GM19372 (cell line): ENCODE data around the gene KPNB1.

Experiments
- ATAC-seq: cut with Tn5 transposase; IDR thresholded peaks from one replicate; pipeline ENCODE4 v1.9.1; 2021; ENCODE audit warnings: mild to moderate bottlenecking, low read depth, moderate library complexity; ENCODE audit not compliant: unreplicated experiment

The KPNB1 gene

DNA sequence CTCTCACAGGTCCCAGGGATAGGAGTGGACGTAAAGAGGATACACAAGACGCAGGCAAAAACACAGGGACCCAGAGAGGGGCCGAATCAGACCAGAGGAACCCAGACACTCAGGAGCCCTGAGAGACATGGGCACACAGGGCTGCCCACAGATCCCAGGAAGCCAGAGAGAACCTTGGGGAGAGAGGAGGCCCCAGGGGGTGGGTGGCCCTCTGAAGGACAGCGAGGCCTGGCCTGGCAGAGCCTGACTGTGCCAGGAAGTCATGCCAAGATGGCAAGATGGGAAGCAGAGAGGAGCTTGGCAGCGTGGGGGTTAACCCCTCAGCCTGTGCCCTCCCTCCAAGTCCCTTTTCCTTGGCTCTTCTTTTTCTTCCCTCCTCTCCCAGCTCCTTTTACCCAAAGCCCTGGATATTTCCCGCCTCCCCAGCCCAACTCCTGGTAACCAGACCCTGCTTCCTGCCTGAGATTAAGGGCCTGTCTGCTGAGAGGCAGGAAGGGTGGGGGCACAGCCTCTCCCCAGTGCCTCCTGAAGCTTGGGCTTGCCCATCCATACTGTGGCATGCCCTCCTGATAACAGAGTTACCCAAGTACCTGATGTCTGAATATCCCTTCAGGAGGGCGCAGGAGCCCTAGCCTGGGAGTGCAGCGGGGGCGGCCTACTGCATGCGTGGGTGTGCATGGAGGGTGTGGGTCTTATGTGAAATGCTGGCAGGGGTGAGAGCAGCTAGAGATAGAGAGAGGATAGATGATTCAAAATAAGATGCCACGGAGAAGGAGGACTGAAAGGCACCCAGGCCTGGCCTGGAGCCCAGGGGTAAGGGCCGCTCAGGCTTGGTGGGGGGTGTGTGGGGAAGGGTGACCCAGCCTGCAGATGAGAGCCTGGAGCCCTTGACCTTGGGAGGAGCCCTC is 77.3 kb downstream of the KPNB1 start:
- no peak for ATAC-seq

- no peak for ATAC-seq
Observed at GRCh38 chr17:47727704-47728036, 78.0 kb downstream of the KPNB1 start.

GRCh38 chr17:47728214-47728877 is 78.6 kb downstream of the KPNB1 start:
- ATAC-seq: no peak

DNA sequence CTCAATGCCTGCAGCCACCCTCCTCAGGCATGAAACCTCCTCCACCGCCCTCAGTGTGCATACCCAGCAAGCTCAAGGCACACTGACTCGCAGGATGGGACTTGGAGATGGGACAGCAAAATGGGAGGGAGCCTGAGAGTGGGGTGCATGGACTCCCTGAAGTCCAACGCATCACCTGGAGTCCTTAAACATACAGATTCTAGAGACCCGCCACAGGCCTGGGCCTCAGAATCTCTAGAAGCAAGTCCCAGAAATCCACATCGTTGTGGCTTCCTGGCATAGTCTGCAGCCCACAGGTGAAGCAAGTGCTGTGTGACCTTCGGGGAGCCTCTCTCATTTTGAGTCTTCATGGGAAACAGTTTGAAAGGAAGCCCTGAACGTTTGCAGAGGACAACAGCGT is 79.8 kb downstream of the KPNB1 start:
- ATAC-seq: no peak

- ATAC-seq: no peak
Observed at GRCh38 chr17:47730681-47731080, 81.0 kb downstream of the KPNB1 start.

DNA sequence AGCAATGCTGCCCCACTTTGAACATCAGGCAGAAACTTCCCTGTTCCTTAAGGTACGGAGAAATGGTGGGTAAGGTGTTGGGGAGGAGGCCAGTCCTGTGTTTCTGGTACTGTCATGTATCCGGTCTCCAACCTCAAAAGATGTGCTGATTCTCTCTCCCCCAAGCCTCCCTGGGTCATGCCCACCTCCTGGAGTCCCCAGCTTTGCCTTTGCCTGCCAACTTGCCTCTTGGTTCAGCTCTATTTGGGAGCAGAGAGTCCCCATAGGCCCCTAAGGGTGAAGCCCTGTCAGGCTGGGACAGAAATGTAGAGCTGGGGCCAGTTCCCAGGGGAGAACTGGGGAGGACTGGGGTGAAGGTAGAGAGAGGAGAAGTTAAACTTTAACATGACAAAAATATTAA is 81.7 kb downstream of the KPNB1 start:
- no peak for ATAC-seq

DNA sequence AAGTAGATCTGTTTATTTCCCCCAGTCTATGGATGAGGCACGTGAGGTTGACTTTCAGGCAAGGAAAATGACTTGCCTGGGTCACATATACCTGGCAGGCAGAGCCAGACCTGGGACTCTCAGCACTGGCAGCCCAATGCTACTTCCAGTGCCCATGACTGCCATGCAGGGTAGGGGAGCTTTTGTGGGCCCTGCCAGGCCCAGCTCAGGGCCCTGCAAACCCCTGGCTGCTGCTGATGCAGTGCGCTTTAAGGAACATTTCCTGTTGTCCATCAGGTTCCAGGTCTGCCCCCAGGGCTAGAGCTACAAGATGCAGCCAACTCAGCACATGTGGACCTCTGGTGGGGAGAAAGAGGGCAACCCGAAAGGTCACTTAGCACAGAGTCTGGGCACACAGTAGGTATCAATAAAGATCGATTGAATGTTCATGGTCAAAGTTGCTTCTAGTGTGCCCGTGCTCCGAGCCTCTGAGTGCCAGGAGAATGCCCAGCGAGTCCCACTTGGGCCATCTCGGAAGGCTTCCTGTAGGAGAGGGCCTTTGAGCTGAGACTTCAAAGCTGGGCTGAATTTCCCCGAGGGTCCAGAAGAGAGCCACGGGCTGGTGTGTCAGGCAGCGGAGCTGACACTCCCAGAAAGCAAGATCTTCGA is 82.8 kb downstream of the KPNB1 start:
- ATAC-seq: no peak

DNA sequence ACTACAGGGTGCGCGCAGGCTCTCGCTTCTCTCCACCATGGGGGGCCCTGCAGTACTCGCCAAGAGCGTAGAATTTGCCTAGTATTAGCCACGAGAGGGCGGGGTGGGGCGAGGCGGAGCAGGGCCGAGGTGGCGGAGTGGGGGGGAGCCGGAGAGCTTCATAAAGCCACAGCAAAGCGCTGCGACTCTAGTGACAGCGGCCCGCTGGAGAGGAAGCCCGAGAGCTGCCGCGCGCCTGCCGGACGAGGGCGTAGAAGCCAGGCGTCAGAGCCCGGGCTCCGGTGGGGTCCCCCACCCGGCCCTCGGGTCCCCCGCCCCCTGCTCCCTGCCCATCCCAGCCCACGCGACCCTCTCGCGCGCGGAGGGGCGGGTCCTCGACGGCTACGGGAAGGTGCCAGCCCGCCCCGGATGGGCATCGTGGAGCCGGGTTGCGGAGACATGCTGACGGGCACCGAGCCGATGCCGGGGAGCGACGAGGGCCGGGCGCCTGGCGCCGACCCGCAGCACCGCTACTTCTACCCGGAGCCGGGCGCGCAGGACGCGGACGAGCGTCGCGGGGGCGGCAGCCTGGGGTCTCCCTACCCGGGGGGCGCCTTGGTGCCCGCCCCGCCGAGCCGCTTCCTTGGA is 83.4 kb downstream of the KPNB1 start, which contains the start of gene TBX21:
Gene TBX21 (plus strand): TSS at position 190 of the 627 bp plus-strand sequence. CDS start 219 bp downstream, at position 409.
- ATAC-seq: peak; percentile 53

GRCh38 chr17:47733674-47734410 is 84.1 kb downstream of the KPNB1 start:
- ATAC-seq: peak; percentile 10

DNA sequence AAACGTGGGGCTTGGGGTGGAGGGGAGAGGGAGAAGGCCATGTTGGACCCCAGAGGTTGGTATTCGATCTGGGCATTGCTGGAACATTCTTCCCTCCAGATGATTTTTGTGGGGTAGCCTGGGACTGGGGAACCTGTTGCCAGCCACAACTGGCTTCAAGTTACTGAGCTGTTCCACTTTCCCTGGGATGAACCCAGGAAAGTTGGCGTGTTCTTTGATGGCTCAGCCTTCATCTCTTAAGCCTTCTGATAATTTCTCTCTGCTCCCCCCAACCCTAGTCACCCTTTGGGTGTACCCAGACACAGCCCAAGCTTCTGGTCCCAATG is 85.4 kb downstream of the KPNB1 start:
- no peak for ATAC-seq
